NCI-H774 (cell line): ENCODE data around the gene SLC17A5.
A peak's percentile ranks its signal among the peaks of the same experiment; 100 is the strongest.
"Not testable (repeated sequence)": the region's sequence is repeated elsewhere in the genome, so short reads cannot be mapped to it uniquely, and the experiment has no call there.

Source experiments
- DNase-seq: peaks from one replicate; lab custom pipeline; 2025; lab: John Stamatoyannopoulos, UW

The SLC17A5 gene

GRCh38 chr6:73665686-73666319 lies 12.0 kb upstream of the SLC17A5 start:
- no peak for DNase-seq

DNA sequence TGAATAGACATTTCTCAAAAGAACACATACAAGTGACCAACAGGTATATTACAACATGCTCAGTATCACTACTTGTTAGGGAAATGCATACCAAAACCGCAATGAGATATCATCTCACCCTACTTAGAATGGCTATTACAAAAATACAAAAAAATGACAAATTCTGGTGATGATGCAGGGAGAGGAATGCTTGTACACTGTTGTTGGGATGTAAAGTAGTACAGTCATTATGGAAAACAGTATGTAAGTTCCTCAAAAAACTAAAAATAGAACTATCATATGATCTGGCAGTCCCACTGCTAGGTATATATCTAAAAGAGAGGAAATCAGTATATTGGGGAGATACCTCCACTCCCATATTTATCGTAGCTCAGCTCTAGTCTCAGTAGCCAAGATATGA lies 10.9 kb upstream of the SLC17A5 start:
- no peak for DNase-seq

DNA sequence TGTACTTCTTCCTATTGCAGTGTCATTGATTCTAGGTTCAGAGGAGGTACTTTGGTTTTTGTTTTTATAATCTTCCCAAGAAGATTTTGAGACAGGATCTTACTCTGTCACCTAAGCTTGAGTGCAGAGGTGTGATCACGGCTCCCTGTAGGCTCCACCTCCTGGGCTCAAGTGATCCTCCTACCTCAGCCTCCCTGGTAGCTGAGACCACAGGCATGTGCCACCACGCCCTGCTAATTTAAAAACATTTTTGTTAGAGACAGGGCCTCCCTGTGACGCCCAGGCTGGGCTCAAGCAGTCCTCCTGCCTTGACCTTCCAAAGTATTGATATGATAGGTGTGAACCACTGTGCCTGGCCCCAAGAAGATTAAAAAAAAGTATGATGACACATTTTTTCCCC lies 3.4 kb upstream of the SLC17A5 start:
- no peak for DNase-seq

DNA sequence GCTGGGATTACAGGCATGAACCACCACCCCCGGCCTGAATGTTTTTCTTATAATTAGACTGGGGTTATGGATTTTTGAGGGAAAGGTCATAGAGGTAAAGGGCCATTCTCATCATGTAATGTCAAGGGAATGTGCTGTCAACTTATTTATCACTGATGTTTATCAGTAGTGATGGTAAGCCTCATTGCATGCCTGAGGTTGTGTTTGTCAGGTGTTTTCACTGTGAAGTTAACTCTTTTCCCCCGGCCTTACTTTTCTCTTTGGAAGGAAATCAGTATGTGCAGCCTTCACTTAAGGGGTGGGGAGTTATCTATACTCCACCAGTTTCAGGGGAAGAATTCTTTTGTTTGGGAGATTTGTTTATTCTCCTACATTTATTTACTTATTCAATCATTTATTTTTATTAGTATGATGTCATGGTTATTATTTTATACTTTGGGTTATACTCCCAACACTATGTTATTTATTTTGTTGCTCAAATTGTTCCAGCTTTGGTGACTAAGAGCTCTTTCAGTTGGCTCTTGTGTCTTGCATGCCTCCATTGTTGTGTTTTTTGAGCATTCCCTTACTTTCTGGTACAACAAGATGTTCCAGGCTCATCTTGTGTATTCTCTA lies 2.8 kb upstream of the SLC17A5 start:
- DNase-seq = no peak

- DNase-seq = no peak
Measured at GRCh38 chr6:73655341-73655917, 1.6 kb upstream of the SLC17A5 start.

DNA sequence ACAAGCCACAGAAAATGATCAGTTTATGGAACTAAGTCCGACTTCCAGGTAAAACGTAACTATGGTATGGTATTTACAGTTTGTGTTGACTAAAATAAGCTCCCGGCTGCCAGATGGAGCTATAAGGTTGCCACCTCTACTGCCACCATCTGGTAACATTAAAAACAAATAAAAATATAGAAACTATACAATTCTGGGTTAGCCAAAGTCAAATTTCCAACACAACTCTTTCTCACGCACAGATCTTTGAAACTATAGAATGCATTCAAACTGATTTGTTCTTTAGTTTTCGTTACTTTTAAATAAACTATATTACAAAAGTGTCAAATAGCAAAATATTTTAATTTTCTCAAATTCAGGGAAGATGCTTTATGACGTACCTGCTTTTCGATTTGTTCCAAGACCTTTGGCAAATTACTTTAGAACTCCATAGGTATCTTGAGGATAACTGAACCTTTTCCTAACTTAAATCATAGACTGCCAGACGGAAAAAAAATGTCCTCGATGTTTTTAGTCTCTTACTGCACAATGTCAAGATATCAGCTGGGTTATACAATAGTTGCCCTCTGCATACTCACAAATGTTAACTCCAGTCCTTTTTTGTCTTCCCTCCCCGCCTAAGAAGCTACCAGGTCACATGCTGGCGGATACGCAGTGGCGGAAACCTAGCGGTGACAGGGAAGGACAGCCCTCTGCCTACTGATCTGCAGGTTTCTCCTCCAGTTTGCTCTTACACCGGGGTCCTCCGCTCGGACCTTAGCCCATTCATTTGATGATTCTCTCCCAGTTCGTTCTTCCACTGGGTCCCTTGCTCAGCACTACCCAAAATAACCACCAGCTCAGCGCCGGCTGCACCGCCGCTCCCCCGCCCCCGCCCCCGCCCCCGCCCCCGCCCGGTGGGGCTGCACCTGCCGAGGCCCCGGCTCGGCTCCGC lies 888 bp downstream of the SLC17A5 start:
- peak; percentile 72 for DNase-seq

- DNase-seq = no peak
Measured at GRCh38 chr6:73649783-73650182, 4.0 kb downstream of the SLC17A5 start.

- DNase-seq = no peak
Measured at GRCh38 chr6:73648166-73648565, 5.6 kb downstream of the SLC17A5 start.

GRCh38 chr6:73644941-73645591 lies 8.7 kb downstream of the SLC17A5 start:
- no peak for DNase-seq

GRCh38 chr6:73644030-73644429 lies 9.8 kb downstream of the SLC17A5 start:
- DNase-seq = no peak

DNA sequence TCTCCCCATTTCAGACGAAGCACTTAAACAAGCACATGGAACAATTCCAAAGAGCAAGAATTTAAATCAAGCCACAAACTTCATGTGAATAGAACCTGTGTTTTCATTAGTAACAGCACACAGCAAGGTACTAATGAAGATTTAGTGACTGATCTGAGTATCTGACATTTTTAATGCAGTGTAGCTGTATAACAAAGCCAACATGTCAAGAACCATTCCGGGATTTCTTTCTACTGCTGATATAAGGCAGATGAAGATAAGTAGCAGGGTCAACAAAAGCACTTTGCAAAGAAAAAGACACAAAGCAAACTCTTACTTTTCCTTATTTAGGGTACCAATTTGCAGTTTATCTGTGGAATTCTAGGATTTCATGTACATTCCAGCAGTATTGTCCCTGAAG lies 11.3 kb downstream of the SLC17A5 start:
- no peak for DNase-seq

GRCh38 chr6:73640179-73640750 lies 13.5 kb downstream of the SLC17A5 start:
- DNase-seq = no peak

DNA sequence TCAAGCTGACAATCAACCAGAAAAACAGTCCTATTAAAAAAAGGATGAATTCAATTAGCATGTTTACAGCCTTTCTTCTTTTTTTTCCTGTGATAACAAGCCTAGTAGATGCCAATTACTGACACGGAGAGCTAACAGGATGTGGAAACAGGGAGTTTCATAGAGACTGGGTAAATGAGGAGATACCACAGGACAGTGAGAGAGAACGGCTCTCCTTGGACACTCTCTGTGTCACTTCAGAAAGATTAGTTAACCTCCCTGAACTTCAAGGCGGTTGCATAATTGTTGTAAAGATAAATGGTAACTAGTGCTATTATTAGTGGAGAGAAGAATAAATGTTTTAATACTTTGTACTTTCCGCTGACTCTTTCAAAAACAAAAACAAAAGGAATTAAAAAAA lies 14.8 kb downstream of the SLC17A5 start:
- no peak for DNase-seq

- DNase-seq = no peak
Measured at GRCh38 chr6:73637404-73637803, 16.4 kb downstream of the SLC17A5 start.

- no peak for DNase-seq
Measured at GRCh38 chr6:73636048-73636447, 17.7 kb downstream of the SLC17A5 start.

GRCh38 chr6:73632346-73632745 lies 21.4 kb downstream of the SLC17A5 start:
- no peak for DNase-seq

- DNase-seq = no peak
Measured at GRCh38 chr6:73631849-73632248, 21.9 kb downstream of the SLC17A5 start.

- DNase-seq = no peak
Measured at GRCh38 chr6:73630401-73630800, 23.4 kb downstream of the SLC17A5 start.

GRCh38 chr6:73624896-73625295 lies 28.9 kb downstream of the SLC17A5 start:
- no peak for DNase-seq

- DNase-seq = not testable (repeated sequence)
Measured at GRCh38 chr6:73623480-73623879, 30.3 kb downstream of the SLC17A5 start.

DNA sequence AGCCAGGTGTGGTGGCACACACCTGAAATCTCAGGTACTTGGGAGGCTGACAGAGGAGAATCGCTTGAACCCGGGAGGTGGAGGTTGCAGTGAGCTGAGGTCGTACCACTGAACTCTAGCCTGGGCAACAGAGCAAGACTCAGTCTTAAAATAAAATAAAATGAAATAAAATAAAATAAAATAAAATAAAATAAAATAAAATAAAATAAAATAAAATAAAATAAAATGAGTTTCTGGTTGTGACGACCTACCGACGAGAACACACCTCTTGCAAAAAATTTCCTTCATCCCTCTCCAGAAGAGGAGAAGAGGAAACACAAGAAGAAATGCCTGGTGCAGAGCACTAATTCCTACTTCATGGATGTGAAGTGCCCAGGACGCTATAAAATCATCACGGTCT lies 35.7 kb downstream of the SLC17A5 start:
- DNase-seq = not testable (repeated sequence)

DNA sequence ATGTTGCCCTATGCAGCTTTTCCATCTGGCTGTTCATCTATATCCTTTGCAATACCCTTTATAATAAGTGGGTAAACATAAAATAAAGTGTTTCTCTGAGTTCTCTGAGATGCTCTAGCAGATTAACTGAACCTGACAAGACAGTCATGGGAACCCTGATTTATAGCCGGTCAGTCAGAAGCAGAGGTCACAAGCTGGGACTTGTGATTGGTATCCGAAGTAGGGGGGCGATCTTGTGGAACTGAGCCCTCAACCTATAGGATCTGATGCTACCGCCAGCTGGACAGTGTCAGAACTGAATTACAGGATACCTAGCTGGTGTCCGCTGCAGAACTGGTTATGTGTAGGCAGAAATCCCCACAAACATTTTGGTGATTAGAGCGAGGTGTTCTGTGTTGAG lies 39.0 kb downstream of the SLC17A5 start:
- no peak for DNase-seq
